Uterus (tissue), 2 donors: ENCODE data around the gene PAIP2B.

Experiments used
- POLR2A ChIP-seq, 2 donors: fragments of 450-650 bp; IDR thresholded peaks; one replicate each; pipeline ENCODE4 v1.6.1; 2016; ENCODE audit warnings: antibody characterized with exemption in 2 of 2, mild to moderate bottlenecking in 1 of 2, moderate library complexity in 1 of 2
- TF ChIP-seq, protein P1 (sequence below), 4 experiments: fragments of 200-600 bp in 2 of 4; fragments of 450-650 bp in 2 of 4; sonication (generic) in 2 of 4; IDR thresholded peaks; one replicate each; pipeline ENCODE4 v1.5.1; 2016 to 2019; ENCODE audit warnings: antibody characterized with exemption in 4 of 4, mild to moderate bottlenecking in 2 of 4, moderate library complexity in 1 of 4

DNA sequence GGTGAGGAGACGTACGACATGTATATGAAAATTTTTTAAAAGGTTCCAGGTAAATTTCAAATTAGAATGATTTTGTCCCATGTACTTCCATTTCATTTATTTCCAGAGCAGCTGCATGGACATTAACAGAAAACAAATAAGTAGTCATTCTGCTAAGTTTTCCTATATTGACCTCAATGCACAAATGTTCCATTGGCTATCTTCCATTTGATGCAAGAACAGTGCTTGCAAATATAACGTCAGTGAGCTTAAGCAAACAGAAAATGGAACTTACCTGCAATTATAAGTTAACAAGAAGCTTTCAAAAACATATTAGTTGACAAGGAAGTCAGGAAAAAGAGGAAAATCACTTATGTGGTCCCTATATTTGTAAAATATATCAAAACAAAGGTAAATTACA lies 16.6 kb downstream of the PAIP2B start:
- TF ChIP-seq, protein P1, sequence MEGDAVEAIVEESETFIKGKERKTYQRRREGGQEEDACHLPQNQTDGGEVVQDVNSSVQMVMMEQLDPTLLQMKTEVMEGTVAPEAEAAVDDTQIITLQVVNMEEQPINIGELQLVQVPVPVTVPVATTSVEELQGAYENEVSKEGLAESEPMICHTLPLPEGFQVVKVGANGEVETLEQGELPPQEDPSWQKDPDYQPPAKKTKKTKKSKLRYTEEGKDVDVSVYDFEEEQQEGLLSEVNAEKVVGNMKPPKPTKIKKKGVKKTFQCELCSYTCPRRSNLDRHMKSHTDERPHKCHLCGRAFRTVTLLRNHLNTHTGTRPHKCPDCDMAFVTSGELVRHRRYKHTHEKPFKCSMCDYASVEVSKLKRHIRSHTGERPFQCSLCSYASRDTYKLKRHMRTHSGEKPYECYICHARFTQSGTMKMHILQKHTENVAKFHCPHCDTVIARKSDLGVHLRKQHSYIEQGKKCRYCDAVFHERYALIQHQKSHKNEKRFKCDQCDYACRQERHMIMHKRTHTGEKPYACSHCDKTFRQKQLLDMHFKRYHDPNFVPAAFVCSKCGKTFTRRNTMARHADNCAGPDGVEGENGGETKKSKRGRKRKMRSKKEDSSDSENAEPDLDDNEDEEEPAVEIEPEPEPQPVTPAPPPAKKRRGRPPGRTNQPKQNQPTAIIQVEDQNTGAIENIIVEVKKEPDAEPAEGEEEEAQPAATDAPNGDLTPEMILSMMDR (IDR thresholded peaks at IDR 0.05), result no peak
- TF ChIP-seq POLR2A (IDR thresholded peaks at IDR 0.05), result no peak
